HG02623 (cell line): ENCODE measurements around the gene LMBR1.
"Not testable (repeated sequence)": the region's sequence is repeated elsewhere in the genome, so short reads cannot be mapped to it uniquely, and the experiment has no call there.

ENCODE experiments used
- ATAC-seq: cut with Tn5 transposase; IDR thresholded peaks from one replicate; pipeline ENCODE4 v1.9.1; 2021; ENCODE audit warnings: moderate library complexity; ENCODE audit not compliant: unreplicated experiment

LMBR1 gene

GRCh38 chr7:156803656-156804055, 89.3 kb downstream of the LMBR1 start:
- not testable (repeated sequence) for ATAC-seq

DNA sequence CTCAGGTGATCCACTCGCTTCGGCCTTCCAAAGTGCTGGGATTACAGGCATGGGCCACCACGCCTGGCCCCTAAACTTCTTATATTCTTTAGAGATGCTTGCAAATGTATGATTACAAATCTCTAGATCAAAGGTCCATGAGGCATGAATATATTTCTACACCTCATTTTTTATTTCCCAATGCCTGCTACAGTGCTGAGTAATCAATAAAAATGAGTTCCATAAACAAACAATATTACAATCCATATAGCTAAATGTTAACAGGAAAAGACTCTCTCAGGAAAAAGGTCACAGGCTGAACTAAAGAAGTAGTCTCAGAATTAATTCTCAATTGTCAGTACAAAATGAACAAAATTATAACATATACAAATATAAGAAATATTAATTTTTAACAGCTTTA, 90.8 kb downstream of the LMBR1 start:
- ATAC-seq, result no peak

- ATAC-seq, result no peak
Observed at GRCh38 chr7:156795415-156795814, 97.6 kb downstream of the LMBR1 start.

DNA sequence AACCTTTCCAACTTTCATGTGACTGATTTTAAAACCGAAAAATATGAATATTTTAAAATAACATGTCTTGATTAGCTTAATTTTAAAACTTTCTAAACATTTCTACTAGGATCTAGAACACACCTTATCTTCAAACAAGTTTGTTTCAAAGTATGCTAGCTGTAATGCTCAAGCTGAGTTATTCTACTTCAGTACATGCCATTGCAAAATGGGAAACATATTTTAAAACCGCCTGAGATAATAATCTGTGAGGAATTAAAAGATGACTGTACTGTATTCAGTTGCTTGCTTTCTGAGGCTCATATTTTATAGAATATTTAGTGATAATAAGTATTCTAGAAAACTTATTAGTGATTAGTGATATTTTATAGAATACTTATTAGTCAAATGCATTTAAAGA, 99.6 kb downstream of the LMBR1 start:
- ATAC-seq, result no peak

DNA sequence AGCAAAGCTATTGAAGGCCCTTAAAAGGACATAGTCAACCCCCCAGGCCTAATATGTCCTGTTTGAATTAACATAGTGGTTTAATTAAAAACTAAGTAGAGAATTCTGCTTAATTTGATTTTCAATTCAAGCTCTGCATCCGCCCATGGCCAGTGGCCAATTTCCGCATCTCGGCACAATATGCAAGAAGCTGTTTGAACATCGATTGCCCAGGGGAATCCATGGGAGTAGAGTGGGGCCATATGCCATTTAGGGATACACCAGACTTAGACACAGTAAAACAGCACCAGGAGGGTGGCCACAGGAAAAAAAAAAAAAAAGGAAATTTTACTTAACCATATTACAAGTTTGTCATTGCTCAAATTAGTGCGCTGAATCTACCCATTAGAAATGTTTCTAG, 100.4 kb downstream of the LMBR1 start:
- no peak for ATAC-seq

DNA sequence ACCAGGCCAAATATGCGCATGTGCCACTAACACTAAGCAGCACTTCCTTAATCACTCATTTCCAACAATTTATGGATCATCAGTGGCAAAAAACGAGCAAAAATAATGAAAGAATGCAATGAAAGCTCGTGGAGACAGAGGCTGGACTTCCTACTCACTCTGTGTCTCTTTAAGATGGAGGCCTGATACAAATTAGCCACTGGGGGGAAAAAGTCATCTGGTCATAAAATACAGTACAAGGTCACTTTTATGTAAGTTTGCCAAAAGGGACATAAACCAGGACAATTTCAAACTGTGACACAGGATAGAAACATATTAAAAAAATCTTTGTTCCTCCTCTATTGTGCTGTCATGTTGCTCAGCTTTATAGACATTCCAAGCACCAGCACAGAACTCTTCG, 101.7 kb downstream of the LMBR1 start:
- ATAC-seq, result no peak

DNA sequence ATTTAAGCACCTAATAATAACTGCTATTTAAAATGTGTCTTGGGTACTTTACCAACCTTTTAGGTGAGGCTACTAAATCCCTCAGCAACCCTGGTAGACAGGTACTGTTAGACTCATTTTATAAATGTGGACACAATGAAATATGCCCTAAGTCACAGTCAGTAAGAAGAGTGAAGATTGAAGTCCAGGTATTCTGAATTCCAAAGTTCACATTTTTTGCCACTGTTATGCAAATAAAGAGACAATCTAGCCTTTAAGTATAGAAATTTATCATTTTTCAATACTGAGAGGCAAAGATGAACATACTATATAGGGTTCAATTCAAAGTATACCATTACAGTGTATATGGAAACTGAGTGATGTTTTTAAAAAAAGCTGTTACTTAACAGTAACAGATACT, 102.7 kb downstream of the LMBR1 start:
- no peak for ATAC-seq

- no peak for ATAC-seq
Observed at GRCh38 chr7:156785998-156786543, 106.9 kb downstream of the LMBR1 start.

GRCh38 chr7:156783864-156784263, 109.1 kb downstream of the LMBR1 start:
- ATAC-seq, result no peak

DNA sequence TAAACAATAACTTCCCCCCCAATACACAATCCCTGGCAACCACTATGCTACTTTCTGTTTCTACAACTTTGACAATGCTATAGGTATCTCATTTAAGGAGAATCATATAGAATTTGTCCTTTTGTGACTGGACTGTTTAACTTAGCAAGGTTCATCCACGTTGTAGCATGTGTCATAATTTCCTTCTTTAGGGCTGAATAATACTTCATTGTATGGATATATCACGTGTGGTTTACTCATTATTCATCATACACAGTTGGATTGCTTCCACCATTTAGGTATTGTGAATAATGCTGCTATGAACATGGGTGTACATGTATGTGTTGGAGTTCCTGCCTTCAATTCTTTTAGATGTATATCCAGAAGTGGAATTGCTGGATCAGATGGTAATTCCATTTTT, 111.0 kb downstream of the LMBR1 start:
- no peak for ATAC-seq

DNA sequence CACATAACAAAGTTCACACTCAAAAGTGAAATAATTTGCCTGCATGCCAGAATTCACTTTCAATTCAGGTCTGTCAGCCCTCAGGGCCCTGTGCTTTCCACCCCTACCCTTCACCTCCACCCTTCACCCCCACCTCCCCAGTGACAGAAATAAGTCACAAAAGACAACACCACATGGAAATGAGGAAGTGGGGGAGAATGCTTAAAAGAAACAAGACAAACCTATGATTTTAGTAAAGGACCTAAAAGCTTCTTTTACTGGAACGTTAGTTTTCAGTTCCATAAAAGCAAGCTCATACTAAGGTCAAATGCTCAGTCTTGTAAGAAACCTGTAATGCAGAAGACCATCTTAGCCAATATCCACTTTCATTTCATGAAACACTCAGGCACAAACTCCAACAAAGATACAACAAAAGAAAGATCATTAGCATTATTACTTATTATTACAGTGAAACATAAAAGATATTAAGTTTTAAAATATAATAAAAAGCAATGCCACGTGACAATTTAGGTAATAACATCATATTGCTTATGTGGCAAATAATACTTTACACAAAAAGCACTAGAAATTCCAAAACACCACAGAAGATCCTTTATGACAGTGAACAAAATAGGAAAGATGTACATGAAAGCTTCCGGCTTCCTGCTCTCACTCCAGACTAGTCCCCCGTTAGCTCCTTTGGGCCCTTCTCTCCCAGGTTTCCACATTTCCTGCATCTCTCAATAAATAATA, 112.1 kb downstream of the LMBR1 start:
- ATAC-seq, result peak; percentile 91

DNA sequence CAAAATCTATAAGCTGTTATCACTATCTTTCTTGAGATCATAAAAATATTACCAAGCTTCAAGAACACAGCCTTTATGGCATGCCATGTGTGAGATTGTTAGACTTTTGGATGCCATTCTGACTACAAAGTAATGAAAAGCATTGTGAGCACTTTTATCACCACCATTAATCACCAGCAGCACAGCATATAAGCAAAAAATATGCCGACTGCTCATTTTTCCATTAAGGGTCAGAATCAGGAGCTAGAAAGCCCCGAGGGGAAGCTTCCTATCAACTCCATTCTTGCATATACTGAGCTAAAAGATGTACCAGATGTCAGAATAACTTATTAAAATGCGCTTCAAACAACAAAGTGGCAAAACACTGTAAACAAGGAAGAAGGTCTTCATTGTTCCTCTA, 114.3 kb downstream of the LMBR1 start:
- ATAC-seq, result no peak

- no peak for ATAC-seq
Observed at GRCh38 chr7:156778201-156778600, 114.8 kb downstream of the LMBR1 start.

DNA sequence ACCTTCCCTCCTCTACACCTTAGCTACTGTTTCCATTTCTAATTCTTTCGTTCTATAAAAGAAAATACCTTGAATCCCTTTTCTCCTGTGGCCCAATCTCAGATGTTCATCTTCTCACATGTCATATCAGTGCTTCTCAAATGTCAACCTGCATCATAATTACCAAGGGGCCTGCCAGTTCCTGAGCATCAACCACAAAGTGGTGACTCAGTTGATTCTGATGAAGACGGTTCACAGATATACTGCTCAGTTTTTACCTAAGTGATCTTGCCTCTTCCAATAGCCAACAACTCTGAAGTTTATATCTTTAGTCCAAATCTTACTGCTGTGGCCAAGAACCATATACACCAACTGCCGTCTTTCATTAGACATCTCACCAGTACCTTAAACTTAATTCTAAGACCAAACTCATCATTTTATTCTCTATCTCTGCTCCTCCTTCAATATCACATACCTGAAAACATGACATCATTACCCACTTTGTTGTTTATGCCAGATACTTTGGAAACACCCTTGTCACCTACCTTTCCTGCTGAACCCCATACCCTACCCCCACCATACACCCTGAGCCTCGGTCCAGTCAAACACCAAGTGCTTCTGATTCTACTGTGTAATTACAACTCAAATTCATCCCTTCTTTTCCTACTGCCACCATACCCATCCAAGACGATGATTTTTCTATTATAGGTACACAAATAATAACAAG, 115.5 kb downstream of the LMBR1 start:
- ATAC-seq, result no peak

DNA sequence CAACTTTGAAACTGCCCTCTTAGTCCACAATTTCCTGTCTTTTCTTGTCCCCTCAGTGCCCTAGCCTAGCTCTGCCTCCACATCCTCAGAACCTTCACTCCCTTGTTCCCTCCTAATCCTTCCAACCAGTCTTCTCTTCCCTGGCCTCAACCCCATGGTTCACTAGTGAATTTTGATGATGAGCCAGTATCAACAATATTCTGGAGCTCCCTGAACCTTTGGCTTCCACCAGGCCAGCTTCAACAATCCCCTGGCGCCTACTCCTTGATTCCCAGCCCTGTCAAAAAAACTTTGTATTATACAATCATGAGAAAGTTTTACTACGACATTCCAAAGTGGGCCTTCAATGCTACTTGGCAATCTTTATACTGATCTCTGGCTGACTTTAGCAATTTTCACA, 116.5 kb downstream of the LMBR1 start:
- ATAC-seq, result no peak

- ATAC-seq, result peak; percentile 49
Observed at GRCh38 chr7:156773966-156774365, 119.0 kb downstream of the LMBR1 start.

GRCh38 chr7:156772725-156773124, 120.3 kb downstream of the LMBR1 start:
- no peak for ATAC-seq

DNA sequence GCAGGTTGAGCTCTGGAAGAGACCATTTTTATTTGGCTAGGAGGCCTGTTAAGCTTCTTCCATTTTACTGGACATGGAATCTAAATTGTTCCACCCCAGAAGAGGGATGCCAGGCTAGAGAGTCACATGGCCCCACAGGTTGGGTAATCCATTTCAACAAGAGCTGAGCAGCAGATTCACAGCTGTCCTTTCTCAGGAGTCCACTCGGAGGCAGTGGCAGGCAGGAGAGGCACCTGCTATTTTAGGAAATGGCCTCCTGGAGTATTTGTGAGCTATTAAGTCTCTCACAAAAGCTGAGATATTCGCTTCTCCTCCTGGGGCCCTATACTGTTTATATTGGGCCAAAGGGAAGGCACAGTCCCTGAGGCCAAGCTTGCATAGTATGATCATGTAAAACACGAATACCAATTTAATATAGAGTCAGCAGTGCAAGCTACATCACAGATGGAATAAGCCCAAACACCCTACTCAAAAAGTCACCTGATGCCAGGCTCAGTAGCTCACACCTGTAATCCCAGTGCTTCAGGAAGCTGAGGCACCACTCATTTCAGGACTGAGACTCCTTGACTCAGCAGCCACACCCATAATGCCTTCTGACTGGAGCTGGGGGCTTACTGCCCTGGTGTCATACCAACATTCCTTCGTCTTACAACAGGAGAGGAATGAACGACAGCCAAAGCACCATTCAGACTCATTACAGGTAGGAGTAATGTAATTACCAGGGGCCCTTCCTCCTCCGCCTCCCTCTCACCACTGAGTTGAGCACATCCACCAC, 124.1 kb downstream of the LMBR1 start:
- no peak for ATAC-seq

DNA sequence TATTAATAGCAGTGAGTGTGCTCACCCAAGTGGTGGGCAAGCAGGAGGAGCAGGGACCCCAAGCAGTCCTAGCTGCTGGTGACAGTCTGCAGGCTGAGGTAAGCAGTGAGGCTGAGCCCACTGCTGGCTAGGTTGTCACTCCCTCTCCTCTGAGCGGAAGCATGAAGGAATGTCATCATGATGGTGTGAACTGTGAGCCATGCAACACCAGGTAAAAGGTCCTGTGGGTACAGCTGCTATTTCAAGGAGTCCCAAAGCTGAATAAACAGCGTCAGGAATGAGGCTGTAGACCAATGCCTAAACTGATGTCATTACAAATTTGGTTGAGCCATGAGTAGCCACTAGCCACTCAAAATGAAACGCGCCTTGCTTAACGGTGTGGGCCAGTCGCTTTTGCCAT, 126.3 kb downstream of the LMBR1 start:
- ATAC-seq, result no peak

DNA sequence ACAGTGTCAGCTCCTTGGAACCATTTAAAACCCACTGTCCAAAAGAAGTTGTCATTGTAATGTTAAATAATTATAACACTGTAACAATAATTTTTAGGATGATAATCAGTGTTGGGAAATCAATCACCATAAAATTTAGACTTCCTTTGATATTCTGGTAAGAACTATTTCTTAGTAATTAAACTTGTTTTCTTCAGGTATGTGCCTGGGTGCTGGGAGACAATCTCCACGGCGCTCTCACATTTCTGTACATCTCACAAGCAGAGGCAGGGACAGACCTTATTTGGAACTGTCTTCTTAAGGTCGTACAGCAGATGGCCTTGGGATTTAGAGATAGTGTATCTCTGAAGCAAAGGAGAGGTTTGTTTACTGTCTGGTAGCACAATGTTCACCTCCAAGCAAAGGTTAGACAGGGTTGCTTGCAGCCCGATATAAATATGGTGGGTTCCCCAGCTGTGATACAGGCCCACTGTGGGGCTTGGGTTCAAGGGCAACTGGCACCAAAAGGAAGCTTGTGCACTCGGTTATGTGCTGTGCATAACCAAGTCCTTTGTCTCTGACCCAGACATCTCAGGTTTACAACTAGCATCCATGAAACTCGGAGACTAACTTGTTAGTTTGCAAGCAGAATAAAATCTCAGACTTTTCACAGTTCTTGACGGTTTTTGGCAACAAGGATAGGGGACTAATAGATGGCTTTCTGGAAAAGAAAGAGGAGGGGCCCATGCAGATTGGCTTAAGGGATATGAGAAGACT, 126.9 kb downstream of the LMBR1 start:
- ATAC-seq, result no peak

DNA sequence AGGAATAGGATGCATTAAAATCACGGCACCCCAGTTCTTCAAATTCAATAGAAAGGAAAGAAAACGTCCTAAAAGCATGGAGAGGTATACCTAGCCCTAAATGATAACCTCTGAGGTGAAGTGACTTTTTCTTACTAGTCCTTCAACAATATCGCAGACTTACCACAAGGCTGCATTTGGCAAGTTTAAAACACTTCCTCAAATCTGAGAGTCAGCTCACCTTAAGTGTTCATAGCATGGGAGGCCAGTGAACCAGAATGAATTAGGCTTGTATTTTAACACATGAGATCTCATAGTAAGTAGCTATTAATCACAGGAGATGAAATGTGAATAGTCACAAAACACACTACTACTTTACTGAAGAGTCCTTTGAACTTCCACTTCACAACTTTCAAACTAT, 128.2 kb downstream of the LMBR1 start:
- no peak for ATAC-seq
